HG02870 (cell line): Measurements from ENCODE around the gene AGT.
"Not testable (repeated sequence)": the region's sequence is repeated elsewhere in the genome, so short reads cannot be mapped to it uniquely, and the experiment has no call there.

Source experiments
- ATAC-seq: cut with Tn5 transposase; IDR thresholded peaks from one replicate; pipeline ENCODE4 v1.9.1; 2021; ENCODE audit warnings: mild to moderate bottlenecking, moderate library complexity; ENCODE audit not compliant: unreplicated experiment

Gene AGT

DNA sequence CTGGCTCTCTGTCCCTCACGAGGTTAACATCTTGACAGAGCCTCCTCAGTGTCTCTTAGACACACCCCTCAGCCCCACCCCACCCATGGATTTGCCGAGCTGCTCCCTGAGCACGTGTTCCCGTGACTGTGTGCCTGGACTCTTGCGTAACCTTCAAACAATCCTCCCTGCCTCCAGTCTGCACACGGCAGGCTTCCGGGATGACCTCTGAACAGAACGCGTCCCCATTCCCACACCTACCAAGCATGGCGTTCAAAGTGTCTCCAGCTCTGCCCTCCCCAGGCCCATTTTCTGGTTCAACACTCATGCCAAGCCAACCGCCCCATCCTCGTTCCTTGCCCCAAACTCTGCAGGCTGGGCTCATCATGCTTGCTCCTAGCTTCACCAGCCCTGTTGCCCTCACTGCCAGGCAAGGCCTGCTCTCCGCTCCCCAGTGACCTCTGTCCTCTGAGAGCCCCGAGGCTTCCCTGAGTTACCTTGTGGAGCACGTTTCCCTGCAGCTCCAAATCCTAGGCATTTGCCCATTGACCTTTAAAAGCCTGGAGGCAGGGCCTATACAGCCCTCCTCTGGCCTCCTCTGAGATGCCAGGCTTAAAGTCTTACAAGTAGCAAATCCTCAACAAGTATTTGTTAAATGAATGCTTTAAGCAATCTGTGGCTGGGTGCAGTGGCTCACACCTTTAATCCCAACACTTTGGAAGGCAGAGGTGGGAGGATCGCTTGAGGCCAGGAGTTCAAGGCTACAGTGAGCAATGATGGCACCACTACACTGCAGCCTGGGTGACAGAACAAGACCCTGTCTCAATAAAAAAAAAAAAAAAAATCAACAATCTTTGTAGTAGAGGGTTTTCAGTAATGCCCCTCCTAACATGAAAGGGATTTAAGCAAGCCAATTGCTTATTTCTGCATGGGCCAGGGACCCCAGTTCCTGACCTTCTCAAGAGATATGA, 5.0 kb downstream of the AGT start:
- ATAC-seq, result no peak

DNA sequence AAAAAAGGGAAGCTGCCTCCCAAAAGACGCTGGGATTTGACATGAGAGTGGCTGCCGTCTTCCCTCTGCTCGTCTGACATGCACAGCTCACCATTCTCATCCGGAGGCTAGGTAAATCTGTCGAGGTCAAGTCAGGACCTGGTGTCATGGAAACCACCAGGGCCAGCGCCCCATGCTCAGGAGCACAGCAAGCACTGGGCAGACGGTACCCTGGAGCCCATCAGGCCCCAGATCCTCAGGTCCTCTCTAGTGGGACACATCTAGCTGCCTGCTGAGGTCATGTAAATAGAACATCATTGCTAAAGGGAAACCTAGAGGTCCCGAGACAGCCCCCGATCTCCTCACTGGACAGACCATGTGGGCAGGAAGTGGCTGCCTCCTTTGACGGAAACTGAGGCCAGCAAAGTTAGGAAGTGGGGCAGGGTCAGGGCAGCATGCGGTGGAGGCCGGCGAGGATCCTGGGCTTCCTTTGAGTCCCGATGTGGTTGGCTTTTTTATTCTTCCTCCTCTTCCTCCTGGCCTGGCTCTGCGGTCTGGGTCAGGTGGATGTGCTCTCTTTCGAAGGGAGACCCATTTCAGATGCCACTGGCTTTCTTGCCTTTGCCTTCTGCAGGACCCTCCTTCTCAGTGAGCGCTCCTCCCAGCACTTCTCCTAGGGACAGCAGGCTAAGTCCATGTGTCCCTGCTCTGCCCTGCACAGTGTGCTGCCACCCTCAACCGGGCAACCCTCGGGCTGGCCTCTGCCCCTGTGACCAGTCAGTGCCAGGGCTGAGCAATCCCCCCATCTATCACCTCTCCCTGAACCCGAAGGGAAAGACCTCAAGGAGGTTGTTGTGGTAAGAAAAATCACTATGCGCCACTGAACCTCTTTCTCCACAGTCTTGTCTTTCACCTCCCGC, 5.9 kb downstream of the AGT start:
- ATAC-seq, result no peak

DNA sequence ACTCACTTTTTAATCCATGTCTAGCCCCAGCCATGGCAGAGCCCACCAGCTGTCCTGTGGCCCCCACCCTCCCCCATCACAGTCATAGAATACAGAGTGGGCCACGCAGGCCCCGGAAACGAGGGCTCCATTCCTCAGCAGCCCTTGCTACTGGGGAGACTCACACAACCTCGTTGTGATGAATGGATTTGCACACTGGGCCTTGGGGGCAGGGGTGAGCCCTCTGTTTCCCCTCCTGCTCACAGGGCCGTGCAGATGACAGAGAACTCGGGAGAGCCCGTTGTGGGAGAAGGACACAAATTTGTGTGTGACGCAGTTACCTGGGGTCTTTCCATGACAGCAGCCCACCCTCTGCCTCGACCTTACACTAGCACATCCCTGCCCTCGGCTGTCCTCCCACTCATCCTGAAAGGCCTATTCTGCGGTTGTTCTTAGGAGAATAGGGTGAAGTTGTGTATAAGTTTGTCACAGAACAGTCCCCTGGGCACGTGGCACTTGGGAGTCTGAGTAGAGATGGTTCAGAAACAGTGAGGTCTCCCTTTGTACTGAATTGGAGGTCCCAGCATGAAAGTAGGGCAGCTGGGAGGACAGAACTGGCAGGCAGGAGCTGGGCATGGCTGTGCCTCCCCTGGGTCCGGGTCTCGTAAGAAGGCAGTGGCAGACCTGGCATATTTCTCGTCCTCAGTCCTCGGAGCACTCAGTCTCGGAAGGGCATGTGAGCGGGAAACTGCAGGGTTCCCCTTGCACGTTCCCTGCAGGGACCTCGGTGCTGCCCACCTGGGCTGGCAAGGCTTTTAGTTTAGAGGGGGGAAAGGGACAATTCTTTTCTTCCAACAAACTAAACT, 6.8 kb downstream of the AGT start:
- no peak for ATAC-seq

DNA sequence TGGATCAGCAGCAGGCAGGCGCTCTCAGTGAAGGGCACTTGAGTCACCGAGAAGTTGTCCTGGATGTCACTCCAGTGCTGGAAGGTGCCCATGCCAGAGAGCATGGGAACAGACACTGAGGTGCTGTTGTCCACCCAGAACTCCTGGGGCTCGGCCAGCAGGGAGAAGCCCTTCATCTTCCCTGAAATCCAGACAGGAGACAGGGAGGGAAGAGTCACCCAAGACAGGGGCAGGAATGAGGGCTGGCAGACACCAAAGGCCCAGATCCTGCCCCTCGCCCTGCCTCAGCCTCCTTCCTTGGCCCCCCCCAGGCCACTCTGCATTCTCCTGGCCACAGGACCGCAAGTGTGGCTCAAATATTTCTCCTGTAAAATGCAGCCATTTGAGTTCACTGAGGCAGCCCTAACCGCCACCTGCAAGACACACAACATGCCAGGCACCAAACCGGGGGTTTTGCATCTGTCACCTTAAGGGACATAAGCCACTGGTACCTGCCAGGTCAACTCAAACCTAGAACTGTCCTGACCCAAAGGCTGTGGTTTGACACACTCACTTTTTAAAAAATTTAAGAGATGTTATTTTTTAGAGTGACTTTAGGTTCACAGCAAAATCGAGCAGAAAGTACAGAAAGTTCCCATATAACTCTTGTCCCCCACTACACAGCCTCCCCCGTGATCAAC, 7.8 kb downstream of the AGT start:
- no peak for ATAC-seq

DNA sequence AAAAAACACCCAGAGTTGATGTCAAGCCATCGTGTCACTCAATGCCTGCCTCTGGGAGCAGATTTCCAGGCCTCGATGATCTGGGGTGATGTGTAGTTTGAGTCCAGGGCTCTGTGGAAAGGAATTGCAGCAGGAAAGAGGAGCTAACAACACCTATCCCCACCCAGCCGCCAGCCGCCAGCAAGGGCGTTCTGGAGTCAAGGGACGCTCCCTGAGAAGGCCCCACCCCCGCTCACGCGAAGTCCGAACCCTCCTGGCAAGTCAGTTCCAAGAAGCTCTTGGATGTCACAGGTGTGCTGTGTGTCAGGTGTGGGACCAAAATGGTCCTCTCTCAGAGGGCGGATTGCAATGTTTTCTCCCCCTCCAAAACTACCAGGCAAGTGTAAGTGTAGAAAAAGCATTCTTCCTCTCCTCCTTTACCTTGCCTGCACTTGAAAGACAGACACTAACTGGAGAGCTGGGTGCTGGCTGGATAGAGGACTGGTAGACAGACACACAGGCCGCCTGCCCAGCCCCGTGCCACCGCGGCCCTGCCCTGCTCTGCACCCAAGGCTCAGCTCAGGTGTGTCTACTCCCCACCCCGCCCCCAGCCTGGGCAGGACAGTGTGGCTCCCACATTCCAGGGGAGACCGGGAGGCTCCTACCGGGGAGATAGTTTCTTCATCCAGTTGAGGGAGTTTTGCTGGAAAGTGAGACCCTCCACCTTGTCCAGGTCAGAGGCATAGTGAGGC, 8.5 kb downstream of the AGT start:
- no peak for ATAC-seq

DNA sequence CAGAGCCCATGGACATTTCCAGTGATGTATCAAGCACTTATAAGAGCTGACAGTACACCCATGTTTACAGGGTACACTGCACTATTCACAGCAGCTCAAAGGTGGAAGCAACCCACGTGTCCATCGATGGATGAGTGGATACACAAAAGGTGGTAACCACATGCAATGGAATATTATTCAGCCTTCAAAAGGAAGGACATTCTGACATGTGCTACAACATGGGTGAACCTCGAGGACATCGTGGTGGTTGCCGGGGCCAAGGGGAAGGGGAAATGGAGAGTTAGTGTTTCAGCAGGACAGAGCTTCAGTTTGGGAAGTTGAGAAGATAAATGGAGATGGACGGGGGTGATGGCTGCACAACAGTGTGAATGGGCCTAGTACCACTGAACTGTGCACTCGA, 9.1 kb downstream of the AGT start:
- no peak for ATAC-seq

DNA sequence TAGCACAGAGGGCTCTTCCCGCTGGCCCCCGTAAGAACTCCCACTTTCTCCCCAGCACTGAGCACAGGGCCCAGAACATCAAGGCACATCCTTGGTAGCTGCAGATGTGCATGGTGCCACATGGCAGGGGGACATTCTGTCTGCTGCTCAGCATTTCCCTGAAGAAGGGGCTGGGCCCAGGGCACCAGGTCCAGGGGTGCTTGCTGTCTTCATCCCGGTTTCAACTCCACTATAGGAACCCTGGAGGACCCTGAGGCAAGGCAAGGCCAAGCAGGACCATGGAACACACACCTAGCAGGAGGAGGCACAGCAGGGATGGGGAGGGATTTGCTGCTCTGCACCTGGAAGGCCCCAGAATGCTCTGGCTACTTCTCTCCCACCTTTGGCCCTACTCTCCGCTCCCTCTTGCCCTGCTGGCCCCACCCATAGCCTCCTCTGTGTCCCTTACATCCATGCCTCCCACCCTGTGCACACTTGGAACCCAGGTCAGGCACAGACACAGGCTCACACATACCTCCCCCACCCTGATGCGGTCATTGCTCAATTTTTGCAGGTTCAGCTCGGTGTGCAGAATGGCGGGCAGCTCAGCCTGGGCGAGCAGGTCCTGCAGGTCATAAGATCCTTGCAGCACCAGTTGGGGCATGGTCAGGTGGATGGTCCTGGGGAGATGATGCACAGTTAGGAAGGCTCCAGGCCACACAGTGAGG, 10.1 kb downstream of the AGT start:
- no peak for ATAC-seq

DNA sequence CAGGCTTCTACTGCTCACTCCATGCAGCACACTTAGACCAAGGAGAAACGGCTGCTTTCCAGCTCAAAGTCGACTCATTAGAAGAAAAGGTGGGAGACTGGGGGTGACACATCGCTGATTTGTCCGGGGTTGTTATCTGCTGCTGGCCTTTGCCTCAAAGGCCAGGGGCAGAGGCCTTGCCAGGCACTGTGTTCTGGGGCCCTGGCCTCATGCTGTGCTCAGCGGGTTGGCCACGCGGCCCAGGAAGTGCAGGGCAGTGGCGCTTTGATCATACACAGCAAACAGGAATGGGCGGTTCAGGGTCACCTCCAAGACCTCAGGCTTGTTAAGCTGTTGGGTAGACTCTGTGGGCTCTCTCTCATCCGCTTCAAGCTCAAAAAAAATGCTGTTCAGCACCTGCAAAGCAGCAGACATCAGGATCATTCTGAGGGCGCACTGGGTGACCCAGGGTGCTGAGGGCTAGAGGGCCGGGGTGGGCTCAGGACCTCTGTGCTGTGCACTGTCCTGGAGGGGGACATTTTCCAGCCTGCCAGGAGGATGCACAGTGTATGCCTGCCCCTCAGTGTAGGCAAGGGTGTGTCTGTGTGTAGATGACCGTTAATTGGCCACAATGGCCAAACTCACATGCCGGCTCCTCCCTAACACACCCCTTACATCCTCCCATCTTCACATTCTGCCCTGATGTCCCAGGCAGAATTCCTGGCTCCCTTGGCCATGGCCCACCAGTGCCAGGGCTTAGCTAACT, 10.8 kb downstream of the AGT start:
- no peak for ATAC-seq

DNA sequence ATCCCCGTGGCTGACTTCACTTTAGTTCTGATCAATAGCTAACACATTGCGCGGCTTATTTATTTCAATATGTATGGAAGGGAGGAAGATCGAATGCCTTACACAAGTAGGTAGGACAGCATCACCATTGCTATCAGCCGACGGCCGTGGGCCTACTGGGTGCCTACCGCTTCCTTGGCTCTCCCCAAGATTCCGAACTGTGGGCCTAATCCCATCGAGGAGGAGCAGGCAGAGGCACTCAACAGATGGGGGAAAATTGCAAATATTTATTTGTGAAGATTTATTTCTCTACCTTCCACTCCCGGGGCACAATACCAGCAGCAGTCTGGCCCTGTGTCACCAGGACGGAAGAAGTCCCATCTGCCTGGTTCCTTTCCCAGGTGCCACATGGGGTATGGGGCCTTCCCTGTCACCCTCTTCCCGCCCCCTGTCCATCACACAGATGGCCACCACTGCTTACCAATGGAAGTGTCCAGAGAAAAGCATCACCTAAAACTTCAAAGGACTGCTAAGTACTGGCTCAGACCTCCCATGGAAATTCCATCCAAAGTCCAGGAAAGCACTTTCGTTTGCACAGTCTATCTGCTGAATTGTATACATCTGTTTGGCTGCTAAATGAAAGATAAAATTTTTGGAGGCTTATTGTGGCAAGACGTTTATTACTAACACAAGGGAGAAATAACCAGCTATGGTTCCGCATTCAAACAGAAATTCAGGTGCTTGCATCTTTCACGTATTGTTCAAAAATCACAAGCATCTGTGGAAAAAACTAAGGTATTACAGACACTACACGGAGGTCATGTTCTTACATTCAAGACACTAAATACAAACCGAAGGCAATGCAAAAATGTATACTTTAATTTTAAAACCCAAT, 11.8 kb downstream of the AGT start:
- no peak for ATAC-seq

DNA sequence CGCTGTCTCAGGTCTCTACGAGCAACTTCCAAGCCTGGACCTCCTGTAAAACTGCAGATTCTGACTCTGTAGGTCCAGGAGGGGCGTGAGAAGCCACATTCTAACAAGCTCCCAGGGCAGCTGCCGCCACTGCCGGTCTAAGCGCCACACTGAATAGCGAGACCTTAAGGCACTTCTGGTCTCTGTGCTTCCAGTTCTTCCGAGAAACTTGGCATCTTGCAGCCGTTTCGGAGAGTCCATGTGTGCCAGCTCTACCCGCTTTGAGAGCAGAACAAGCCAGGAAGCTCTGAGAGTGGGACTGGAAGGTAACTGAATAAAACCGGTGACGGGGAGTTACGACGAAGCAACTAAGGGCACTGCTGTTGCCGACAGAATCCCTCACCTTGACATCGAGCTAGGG, 12.5 kb downstream of the AGT start:
- no peak for ATAC-seq

DNA sequence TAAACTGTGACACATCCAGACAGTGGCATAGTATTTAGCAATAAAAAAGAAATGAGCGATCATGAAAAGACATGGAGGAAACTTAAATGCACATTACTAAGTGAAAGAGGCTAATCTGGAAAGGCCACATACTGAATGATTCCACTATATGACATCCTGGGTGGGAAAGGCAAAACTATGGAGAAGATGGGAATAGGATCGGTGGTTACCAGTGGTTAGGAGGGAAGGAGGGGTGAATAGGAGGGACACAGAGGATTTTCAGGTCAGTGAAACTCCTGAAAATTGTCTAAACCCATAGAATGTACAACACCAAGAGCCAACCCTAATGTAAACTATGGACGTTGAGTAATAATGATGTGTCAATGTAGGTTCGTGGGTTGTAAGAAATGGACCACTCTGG, 13.8 kb downstream of the AGT start:
- ATAC-seq, result no peak

DNA sequence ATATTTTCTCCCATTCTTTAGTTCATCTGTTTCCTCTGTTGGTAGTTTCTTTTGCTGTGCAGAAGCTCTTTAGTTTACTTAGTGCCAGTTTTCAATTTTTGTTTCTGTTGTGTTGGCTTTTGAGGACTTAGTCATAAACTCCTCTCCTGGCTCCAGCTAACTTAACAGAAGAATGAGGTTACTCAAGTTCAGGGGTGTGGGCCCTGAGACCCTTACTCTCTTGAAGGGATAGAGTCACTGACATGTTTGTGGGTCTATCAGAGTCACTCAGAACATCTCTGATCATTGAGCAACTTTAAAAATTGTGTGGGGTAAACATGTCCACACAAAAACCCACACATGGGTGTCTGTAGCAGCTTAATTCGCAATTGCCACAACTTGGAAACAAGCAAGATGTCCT, 14.2 kb downstream of the AGT start:
- ATAC-seq, result no peak

DNA sequence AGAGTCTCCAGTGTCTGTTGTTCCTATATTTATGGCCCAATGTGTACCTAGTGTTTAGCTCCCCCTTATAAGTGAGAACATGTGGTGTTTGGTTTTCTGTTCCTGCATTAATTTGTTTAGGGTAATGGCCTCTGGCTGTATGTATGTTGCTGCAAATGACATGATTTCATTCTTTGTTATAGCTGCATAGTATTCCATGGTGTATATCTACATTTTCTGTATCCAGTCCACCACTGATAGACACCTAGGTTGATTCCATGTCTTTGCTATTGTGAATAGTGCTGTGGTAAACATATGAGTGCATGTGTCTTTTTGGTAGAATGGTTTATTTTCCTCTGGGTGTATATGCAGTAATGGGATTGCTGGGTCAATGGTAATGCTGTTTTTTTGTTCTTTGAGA, 15.0 kb downstream of the AGT start:
- ATAC-seq, result not testable (repeated sequence)

DNA sequence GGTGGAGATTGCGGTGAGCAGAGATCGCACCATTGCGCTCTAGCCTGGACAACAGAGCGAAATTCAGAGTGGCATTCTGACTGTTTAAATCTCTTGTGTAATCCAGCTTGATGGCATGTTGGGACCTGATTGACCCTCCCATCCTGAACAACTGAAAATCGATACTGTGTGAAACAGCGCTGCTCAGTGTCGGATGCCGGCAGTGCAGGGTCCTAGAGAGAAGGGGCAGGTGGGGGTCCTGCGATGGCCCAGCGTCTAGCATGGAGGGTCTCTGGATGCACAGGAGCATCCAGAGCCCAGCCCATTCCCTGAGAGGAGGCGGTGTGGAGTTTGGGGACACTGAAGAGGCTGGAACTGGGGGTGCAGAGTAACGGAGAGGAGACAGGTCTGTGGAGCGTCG, 15.8 kb downstream of the AGT start:
- no peak for ATAC-seq

DNA sequence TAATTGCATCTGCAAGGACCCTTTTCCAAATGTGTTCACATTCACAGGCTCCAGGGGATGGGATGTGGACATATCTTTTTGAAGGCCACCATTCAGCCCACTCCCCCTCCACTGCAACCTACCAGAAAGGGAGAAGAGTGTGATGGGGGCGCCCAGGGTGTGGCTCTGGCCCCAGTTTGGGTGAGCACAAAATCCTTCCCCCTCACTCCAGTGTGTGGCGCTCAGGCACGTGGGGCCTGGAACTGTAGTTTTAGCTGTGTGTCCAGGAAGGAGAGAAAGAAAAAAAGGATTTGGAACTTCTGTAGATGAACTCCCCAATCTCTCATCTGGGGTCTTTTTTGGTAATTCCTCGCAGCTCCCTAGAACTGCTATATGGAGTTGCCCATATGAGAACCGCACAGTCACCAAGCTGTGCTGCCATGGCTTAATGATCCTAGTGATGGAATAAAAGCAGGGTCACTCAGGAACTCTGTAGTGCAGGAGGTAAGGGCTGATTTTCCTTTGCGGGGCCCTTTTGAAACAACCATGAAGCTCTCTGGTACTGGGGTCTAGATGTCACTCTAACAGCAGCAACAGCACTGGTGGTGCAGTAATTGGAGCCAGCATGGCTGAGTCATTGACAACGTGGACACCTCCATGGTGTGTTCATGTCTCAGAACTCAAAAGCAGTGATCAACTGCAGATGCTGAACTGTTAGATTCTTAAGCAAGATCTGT, 17.0 kb downstream of the AGT start:
- no peak for ATAC-seq

DNA sequence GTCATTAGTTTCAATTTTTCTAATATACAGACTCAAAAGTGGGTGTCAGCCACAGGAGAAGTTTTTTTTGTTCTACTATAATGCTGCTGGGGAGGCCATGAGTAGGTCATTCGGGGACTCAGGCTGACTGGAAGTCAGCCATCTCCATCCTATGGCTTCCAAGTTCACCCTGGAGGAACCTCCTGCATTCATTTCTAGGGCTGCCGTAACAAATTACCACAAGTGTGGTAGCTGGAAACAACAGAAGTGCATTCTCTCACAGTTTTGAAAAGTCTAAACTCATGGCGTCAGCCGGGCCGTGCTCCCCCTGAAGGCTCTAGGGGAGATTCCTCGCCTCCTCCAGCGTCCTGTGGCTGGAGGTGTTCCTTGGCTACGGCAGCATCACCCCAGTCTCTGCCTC, 17.7 kb downstream of the AGT start:
- no peak for ATAC-seq

DNA sequence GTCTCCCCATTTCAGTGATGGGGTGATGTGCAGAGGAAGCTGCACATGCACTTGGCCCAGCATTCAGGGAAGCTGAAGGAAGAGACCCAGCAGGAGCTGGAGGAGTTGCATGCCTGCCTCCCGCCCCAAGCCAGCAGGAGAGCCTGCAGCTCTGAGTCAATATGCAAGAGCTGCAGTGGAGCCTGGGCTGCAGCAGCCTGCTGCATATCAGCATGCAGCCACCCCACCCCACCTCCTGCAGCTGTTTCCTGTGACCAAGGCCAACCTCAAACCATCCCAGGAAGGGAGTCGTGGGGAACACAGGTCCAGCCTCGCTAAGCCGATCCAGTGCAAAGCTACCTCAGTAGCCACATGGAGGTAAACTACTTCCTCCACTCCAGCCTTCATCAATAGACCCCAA, 18.9 kb downstream of the AGT start:
- no peak for ATAC-seq
